Measurements from ENCODE around the gene PCDHA12.
"Not testable (repeated sequence)": the region's sequence is repeated elsewhere in the genome, so short reads cannot be mapped to it uniquely, and the experiment has no call there.

Gene PCDHA12, protein sequence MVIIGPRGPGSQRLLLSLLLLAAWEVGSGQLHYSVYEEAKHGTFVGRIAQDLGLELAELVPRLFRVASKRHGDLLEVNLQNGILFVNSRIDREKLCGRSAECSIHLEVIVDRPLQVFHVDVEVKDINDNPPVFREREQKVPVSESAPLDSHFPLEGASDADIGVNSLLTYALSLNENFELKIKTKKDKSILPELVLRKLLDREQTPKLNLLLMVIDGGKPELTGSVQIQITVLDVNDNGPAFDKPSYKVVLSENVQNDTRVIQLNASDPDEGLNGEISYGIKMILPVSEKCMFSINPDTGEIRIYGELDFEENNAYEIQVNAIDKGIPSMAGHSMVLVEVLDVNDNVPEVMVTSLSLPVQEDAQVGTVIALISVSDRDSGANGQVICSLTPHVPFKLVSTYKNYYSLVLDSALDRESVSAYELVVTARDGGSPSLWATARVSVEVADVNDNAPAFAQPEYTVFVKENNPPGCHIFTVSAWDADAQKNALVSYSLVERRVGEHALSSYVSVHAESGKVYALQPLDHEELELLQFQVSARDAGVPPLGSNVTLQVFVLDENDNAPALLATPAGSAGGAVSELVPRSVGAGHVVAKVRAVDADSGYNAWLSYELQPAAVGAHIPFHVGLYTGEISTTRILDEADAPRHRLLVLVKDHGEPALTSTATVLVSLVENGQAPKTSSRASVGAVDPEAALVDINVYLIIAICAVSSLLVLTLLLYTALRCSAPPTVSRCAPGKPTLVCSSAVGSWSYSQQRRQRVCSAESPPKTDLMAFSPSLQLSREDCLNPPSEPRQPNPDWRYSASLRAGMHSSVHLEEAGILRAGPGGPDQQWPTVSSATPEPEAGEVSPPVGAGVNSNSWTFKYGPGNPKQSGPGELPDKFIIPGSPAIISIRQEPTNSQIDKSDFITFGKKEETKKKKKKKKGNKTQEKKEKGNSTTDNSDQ

DNA sequence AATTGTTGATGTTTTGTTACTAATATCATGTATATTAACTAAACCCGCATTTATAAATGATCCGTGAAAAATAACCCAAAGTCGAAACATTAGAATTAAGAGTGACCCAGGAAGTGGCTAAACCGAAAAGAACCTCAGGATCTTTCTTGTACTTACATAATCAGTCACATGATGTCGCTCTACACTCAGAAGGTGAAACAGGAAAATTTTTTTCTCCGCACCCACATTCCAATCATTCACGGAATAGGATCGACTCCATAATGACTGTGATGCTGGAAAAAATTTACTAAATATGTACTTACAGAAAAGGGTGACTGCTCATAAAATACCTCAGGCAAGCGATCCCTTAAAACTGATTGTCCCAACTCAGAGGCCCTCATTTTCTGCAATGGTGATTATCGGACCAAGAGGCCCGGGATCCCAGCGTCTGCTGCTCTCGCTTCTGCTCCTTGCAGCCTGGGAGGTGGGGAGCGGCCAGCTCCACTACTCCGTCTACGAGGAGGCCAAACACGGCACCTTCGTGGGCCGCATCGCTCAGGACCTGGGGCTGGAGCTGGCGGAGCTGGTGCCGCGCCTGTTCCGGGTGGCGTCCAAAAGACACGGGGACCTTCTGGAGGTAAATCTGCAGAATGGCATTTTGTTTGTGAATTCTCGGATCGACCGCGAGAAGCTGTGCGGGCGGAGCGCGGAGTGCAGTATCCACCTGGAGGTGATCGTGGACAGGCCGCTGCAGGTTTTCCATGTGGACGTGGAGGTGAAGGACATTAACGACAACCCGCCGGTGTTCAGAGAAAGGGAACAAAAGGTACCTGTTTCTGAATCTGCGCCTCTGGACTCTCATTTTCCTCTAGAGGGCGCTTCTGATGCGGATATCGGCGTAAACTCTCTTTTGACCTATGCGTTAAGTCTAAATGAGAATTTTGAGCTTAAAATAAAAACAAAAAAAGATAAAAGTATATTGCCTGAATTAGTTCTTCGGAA lies at the start of gene PCDHA12:
TSS of gene PCDHA12 (plus strand) at position 224 of the 981 bp plus-strand sequence. CDS start at position 389, 165 bp downstream.
- Mint-ChIP-seq H3K4me1 (ENCODE audit: low read depth) (no peaks in the 10 kb centered on the region), H3K27ac (no peak within 1 kb of the TSS), H3K9me3 (peaks cover 37% of the 10 kb centered on the region), H3K36me3 (ENCODE audit: low read depth) (peaks cover 3% of the 10 kb centered on the region), H3K27me3 (peaks cover 57% of the 10 kb centered on the region), H3K4me3 (no peak within 1 kb of the TSS)
- no peak for DNase-seq

DNA sequence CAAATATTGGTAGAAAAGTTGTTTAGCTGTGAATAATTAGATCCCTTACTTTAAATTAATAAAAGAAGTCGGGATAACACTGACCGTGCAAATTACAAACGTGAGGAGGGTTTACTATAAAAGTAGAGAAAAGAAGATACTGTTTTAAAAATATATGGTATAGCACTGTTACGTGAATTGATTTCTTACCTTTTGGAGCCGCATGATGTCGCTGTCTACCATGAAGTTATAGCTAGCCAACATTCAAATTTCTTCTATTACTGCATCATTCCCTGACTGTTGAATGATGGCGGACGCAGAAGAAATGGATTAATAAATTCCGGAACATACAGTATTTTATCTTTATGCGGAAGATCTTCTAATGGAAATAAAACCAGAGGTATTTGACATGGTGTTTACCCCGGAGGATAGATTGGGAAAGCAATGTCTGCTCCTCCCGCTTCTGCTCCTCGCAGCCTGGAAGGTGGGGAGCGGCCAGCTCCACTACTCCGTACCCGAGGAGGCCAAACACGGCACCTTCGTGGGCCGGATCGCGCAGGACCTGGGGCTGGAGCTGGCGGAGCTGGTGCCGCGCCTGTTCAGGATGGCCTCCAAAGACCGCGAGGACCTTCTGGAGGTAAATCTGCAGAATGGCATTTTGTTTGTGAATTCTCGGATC lies 47.3 kb upstream of the PCDHA12 start, which contains the start of gene PCDHA6:
TSS of gene PCDHA6 (plus strand) at position 257 of the 658 bp plus-strand sequence. CDS start at position 389, 132 bp downstream.
- Mint-ChIP-seq H3K4me3 (no peak within 1 kb of the TSS), H3K4me1 (ENCODE audit: low read depth) (no peaks in the 10 kb centered on the region), H3K9me3 (peaks cover 32% of the 10 kb centered on the region), H3K36me3 (ENCODE audit: low read depth) (peaks cover 14% of the 10 kb centered on the region), H3K27ac (no peak within 1 kb of the TSS), H3K27me3 (peaks cover 58% of the 10 kb centered on the region)
- no peak for DNase-seq

DNA sequence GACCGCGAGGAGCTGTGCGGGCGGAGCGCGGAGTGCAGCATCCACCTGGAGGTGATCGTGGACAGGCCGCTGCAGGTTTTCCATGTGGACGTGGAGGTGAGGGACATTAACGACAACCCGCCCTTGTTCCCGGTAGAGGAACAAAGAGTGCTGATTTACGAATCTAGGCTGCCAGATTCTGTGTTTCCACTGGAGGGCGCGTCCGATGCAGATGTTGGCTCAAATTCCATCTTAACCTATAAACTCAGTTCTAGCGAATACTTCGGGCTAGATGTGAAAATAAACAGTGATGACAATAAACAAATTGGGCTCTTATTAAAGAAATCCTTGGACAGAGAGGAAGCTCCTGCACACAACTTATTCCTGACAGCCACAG lies 46.8 kb upstream of the PCDHA12 start:
- Mint-ChIP-seq H3K36me3 (ENCODE audit: low read depth) (peaks cover 14% of the 10 kb centered on the region), H3K4me1 (ENCODE audit: low read depth) (no peaks in the 10 kb centered on the region), H3K4me3 (no peak overlapping the region), H3K9me3 (peaks cover 34% of the 10 kb centered on the region), H3K27ac (no peak overlapping the region), H3K27me3 (peaks cover 62% of the 10 kb centered on the region)
- no peak for DNase-seq

DNA sequence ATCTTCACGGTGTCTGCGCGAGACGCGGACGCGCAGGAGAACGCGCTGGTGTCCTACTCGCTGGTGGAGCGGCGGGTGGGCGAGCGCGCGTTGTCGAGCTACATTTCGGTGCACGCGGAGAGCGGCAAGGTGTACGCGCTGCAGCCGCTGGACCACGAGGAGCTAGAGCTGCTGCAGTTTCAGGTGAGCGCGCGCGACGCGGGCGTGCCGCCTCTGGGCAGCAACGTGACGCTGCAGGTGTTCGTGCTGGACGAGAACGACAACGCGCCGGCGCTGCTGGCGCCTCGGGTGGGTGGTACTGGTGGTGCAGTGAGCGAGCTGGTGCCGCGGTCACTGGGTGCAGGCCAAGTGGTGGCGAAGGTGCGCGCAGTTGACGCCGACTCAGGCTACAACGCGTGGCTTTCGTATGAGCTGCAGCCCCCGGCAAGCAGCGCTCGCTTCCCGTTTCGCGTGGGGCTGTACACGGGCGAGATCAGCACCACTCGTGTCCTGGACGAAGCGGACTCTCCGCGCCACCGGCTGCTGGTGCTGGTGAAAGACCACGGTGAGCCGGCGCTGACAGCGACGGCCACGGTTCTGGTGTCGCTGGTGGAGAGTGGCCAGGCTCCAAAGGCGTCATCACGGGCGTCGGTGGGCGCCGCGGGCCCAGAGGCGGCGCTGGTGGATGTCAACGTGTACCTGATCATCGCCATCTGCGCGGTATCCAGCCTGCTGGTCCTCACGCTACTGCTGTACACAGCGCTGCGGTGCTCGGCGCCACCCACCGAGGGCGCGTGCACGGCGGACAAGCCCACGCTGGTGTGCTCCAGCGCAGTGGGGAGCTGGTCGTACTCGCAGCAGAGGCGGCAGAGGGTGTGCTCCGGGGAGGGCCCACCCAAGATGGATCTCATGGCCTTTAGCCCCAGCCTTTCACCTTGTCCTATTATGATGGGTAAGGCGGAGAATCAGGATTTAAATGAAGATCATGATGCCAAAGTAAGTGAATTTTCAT lies 45.3 kb upstream of the PCDHA12 start:
- not testable (repeated sequence) for H3K27ac Mint-ChIP-seq; H3K4me1 Mint-ChIP-seq (ENCODE audit: low read depth); H3K4me3 Mint-ChIP-seq; DNase-seq
- Mint-ChIP-seq H3K27me3 (peaks cover 73% of the 10 kb centered on the region), H3K9me3 (peaks cover 40% of the 10 kb centered on the region), H3K36me3 (ENCODE audit: low read depth) (peaks cover 15% of the 10 kb centered on the region)

DNA sequence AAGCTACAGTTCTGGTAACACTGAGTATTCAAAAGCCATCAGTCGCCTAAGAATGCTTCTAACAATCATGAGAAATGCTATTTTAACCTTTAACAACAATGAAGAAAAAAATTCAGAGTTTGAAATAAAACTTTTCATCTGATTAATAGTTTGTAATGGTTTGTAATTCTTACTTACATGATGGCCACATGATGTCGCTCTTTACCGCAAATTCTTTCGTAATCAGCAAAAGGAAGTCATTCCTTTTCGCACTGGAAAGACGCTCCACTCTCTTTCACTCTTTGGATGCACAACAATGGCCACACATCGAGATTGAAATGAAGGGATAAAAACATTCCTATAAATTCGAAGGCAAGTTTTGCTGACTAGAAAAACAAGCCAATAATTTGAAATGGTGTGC lies 41.1 kb upstream of the PCDHA12 start, which contains the start of gene PCDHA7:
TSS of gene PCDHA7 (plus strand) at position 277 of the 400 bp plus-strand sequence. CDS start at position 392, 115 bp downstream.
- H3K27me3 Mint-ChIP-seq: peaks cover 61% of the 10 kb centered on the region
- peak within 1 kb of the TSS; percentile 23 for H3K27ac Mint-ChIP-seq
- peaks cover 5% of the 10 kb centered on the region for H3K4me1 Mint-ChIP-seq (ENCODE audit: low read depth)
- DNase-seq: no peak
- H3K36me3 Mint-ChIP-seq (ENCODE audit: low read depth): peaks cover 5% of the 10 kb centered on the region
- no peak within 1 kb of the TSS for H3K4me3 Mint-ChIP-seq
- peaks cover 21% of the 10 kb centered on the region for H3K9me3 Mint-ChIP-seq

DNA sequence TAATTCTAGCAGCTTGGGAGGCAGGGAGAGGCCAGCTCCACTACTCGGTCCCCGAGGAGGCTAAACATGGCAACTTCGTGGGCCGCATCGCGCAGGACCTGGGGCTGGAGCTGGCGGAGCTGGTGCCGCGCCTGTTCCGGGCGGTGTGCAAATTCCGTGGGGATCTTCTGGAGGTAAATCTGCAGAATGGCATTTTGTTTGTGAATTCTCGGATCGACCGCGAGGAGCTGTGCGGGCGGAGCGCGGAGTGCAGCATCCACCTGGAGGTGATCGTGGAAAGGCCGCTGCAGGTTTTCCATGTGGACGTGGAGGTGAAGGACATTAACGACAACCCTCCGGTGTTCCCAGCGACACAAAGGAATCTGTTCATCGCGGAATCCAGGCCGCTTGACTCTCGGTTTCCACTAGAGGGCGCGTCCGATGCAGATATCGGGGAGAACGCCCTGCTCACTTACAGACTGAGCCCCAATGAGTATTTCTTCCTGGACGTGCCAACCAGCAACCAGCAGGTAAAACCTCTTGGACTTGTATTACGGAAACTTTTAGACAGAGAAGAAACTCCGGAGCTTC lies 40.6 kb upstream of the PCDHA12 start:
- H3K4me1 Mint-ChIP-seq (ENCODE audit: low read depth); DNase-seq; H3K36me3 Mint-ChIP-seq (ENCODE audit: low read depth); H3K4me3 Mint-ChIP-seq: not testable (repeated sequence)
- Mint-ChIP-seq H3K27ac (peak overlapping the region; percentile 23), H3K9me3 (peaks cover 24% of the 10 kb centered on the region), H3K27me3 (peaks cover 60% of the 10 kb centered on the region)

DNA sequence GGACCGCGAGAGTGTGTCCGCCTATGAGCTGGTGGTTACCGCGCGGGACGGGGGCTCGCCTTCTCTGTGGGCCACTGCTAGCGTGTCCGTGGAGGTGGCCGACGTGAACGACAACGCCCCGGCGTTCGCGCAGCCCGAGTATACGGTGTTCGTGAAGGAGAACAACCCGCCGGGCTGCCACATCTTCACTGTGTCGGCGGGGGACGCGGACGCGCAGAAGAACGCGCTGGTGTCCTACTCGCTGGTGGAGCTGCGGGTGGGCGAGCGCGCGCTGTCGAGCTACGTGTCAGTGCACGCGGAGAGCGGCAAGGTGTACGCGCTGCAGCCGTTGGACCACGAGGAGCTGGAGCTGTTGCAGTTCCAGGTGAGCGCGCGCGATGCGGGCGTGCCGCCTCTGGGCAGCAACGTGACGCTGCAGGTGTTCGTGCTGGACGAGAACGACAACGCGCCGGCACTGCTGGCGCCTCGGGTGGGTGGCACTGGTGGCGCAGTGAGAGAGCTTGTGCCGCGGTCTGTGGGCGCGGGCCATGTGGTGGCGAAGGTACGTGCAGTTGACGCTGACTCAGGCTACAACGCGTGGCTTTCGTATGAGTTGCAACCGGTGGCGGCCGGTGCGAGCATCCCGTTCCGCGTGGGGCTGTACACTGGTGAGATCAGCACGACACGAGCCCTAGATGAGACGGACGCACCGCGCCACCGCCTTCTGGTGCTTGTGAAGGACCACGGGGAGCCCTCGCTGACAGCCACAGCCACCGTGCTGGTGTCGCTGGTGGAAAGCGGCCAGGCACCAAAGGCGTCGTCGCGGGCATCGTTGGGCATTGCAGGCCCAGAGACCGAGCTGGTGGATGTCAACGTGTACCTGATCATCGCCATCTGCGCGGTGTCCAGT lies 39.2 kb upstream of the PCDHA12 start:
- Mint-ChIP-seq H3K4me1 (ENCODE audit: low read depth) (peaks cover 5% of the 10 kb centered on the region), H3K36me3 (ENCODE audit: low read depth) (peaks cover 3% of the 10 kb centered on the region), H3K4me3 (no peak overlapping the region), H3K9me3 (peaks cover 27% of the 10 kb centered on the region), H3K27me3 (peaks cover 65% of the 10 kb centered on the region), H3K27ac (no peak overlapping the region)
- DNase-seq: no peak

DNA sequence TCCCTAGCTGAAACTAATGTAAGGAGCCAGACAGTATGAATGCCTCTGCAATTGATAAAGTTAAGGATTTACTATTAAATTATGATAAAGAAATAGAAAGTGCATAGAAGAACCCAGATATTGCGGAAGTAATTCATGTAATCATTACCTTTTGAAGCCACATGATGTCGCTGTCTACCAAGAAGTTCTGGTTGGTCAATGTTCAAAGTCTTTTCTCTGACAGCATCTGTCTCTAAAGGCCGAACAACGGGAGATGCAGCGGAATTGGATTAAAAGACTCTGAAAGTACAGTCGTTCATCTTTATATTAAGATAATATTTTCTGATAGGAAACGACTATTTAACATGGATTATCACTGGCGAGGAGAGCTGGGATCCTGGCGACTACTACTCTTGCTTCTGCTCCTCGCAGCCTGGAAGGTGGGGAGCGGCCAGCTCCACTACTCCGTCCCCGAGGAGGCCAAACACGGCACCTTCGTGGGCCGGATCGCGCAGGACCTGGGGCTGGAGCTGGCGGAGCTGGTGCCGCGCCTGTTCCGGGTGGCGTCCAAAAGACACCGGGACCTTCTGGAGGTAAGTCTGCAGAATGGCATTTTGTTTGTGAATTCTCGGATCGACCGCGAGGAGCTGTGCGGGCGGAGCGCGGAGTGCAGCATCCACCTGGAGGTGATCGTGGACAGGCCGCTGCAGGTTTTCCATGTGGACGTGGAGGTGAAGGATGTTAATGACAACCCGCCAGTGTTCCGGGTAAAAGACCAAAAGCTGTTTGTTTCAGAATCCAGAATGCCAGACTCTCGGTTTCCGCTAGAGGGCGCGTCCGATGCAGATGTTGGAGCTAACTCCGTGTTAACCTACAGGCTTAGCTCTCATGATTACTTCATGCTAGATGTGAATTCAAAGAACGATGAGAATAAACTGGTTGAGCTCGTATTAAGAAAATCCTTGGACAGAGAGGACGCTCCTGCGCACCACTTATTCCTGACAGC lies 33.8 kb upstream of the PCDHA12 start, which contains the start of gene PCDHA8:
TSS of gene PCDHA8 (plus strand) at position 210 of the 985 bp plus-strand sequence. CDS start at position 345, 135 bp downstream.
- Mint-ChIP-seq H3K36me3 (ENCODE audit: low read depth) (peaks cover 5% of the 10 kb centered on the region), H3K4me3 (no peak within 1 kb of the TSS), H3K9me3 (peaks cover 17% of the 10 kb centered on the region), H3K4me1 (ENCODE audit: low read depth) (no peaks in the 10 kb centered on the region), H3K27me3 (peaks cover 36% of the 10 kb centered on the region), H3K27ac (no peak within 1 kb of the TSS)
- no peak for DNase-seq

DNA sequence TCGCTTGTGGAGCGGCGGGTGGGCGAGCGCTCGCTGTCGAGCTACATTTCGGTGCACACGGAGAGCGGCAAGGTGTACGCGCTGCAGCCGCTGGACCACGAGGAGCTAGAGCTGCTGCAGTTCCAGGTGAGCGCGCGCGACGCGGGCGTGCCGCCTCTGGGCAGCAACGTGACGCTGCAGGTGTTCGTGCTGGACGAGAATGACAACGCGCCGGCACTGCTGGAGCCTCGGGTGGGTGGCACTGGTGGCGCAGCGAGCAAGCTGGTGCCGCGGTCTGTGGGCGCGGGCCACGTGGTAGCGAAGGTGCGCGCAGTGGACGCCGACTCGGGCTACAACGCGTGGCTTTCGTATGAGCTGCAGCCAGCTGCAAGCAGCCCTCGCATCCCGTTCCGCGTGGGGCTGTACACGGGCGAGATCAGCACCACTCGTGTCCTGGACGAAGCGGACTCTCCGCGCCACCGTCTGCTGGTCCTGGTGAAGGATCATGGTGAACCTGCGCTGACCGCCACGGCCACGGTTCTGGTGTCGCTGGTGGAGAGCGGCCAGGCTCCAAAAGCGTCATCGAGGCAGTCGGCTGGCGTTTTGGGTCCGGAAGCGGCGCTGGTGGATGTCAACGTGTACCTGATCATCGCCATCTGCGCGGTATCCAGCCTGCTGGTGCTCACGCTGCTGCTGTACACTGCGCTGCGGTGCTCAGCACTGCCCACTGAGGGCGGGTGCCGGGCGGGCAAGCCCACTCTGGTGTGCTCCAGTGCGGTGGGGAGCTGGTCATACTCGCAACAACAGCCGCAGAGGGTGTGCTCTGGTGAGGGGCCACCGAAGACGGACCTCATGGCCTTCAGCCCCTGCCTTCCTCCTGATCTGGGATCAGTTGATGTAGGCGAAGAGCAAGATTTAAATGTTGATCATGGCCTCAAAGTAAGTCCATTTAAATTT lies 32.0 kb upstream of the PCDHA12 start:
- Mint-ChIP-seq H3K4me3 (no peak overlapping the region), H3K27me3 (peaks cover 40% of the 10 kb centered on the region), H3K27ac (no peak overlapping the region), H3K4me1 (ENCODE audit: low read depth) (no peaks in the 10 kb centered on the region), H3K36me3 (ENCODE audit: low read depth) (peaks cover 5% of the 10 kb centered on the region), H3K9me3 (peaks cover 23% of the 10 kb centered on the region)
- DNase-seq: no peak
